Brain microvascular endothelial cell (primary cell): ENCODE results near the gene B4GALNT4.

Source experiments
- DNase-seq: peaks from one replicate; pipeline ENCODE4 v3.0.0-alpha.2; 2020
- H3K27ac ChIP-seq: fragments of 250-450 bp; sonication (Bioruptor Pico); 2 replicates; pipeline ENCODE4 v1.5.1; 2020; ENCODE audit warnings: mild to moderate bottlenecking, moderate library complexity
- H3K27me3 ChIP-seq: fragments of 250-450 bp; sonication (Bioruptor Pico); replicated peaks from 2 replicates; pipeline ENCODE4 v1.5.1; 2020; ENCODE audit warnings: mild to moderate bottlenecking
- H3K36me3 ChIP-seq: fragments of 250-450 bp; sonication (Bioruptor Pico); replicated peaks from 2 replicates; pipeline ENCODE4 v1.5.1; 2020; ENCODE audit warnings: mild to moderate bottlenecking
- H3K4me3 ChIP-seq: 2 replicates; pipeline ENCODE4 v1.5.1; 2011; ENCODE audit warnings: low read depth, mild to moderate bottlenecking, control low read depth, low read length, moderate library complexity
- CTCF ChIP-seq: IDR thresholded peaks from 2 replicates; pipeline ENCODE4 v1.5.1; 2011; ENCODE audit warnings: low read depth, mild to moderate bottlenecking, moderate library complexity, low read length, control low read depth, inconsistent platforms; ENCODE audit errors: missing control alignments
- in situ Hi-C: cut with HindIII; loops from 2 replicates; pipeline ENCODE4 v1.10.0; 2017; ENCODE audit warnings: low sequenced_read_pairs, low pct_ligation_motif_present

B4GALNT4 gene

GRCh38 chr11:335779-336658 lies 33.3 kb upstream of the B4GALNT4 start:
- TF ChIP-seq CTCF, result no peak
- Histone ChIP-seq H3K27ac (no peak overlapping the region), H3K4me3 (no peak overlapping the region), H3K27me3 (no peaks in the 10 kb centered on the region), H3K36me3 (no peaks in the 10 kb centered on the region)
- no peak for DNase-seq
- in situ Hi-C loops, result no loop called here

- no peak for DNase-seq
- H3K4me3 ChIP-seq, result no peak overlapping the region
- in situ Hi-C loops, result no loop called here
- H3K36me3 ChIP-seq, result no peaks in the 10 kb centered on the region
- H3K27me3 ChIP-seq, result no peaks in the 10 kb centered on the region
- no peak overlapping the region for H3K27ac ChIP-seq
- no peak for TF ChIP-seq CTCF
Observed at GRCh38 chr11:336659-337198, 32.6 kb upstream of the B4GALNT4 start.

DNA sequence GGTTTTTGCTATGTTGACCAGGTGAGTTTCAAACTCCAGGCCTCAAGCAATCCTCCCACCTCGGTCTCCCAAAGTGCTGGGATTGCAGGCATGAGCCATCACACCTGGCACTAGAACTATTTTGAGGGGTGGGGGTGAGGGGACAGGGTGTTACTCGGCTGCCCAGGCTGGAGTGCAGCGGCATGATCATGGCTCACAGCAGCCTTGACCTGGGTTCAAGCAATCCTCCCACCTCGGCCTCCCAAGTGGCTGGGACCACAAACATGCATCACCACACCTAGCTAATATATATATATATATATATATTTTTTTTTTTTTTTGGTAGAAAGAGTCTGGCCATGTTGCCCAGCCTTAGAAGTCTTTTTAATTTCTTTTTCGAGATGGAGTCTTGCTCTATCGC lies 31.6 kb upstream of the B4GALNT4 start:
- H3K4me3 ChIP-seq, result no peak overlapping the region
- no peak overlapping the region for H3K27ac ChIP-seq
- H3K27me3 ChIP-seq, result no peaks in the 10 kb centered on the region
- H3K36me3 ChIP-seq, result no peaks in the 10 kb centered on the region
- TF ChIP-seq CTCF, result no peak
- no peak for DNase-seq
- in situ Hi-C loops, result no loop called here

GRCh38 chr11:339963-340362 lies 29.3 kb upstream of the B4GALNT4 start:
- in situ Hi-C loops, result no loop called here
- H3K36me3 ChIP-seq, result no peaks in the 10 kb centered on the region
- no peak overlapping the region for H3K27ac ChIP-seq
- DNase-seq, result no peak
- H3K27me3 ChIP-seq, result no peaks in the 10 kb centered on the region
- TF ChIP-seq CTCF, result no peak
- no peak overlapping the region for H3K4me3 ChIP-seq

GRCh38 chr11:340539-341512 lies 28.5 kb upstream of the B4GALNT4 start:
- no peak for DNase-seq
- no peak overlapping the region for H3K4me3 ChIP-seq
- no peak overlapping the region for H3K27ac ChIP-seq
- no peaks in the 10 kb centered on the region for H3K36me3 ChIP-seq
- no peaks in the 10 kb centered on the region for H3K27me3 ChIP-seq
- no peak for TF ChIP-seq CTCF
- in situ Hi-C loops, result no loop called here
